GM23338 (cell line): ENCODE measurements around the gene SMIM45.

Experiments used
- ATAC-seq: fragments of 200-7000 bp; cut with Tn5 transposase; 3 replicates; pipeline ENCODE4 v1.9.1; 2020
- DNase-seq: peaks from one replicate; pipeline ENCODE4 v3.0.0-alpha.2; 2015; ENCODE audit warnings: low spot score
- H2AFZ ChIP-seq: fragments of 200-600 bp; sonication (generic); 2 replicates; pipeline ENCODE4 v1.8.0; 2016; ENCODE audit warnings: antibody characterized with exemption, mild to moderate bottlenecking, moderate library complexity
- H3F3A ChIP-seq: fragments of 200-600 bp; sonication (generic); replicated peaks from 2 replicates; pipeline ENCODE4 v1.8.0; 2017; ENCODE audit warnings: antibody characterized with exemption, mixed run types, low read depth
- H3K27ac ChIP-seq: fragments of 200-600 bp; sonication (generic); 2 replicates; pipeline ENCODE4 v1.6.1; 2016; ENCODE audit warnings: low read depth
- H3K27me3 ChIP-seq: fragments of 200-600 bp; sonication (generic); 2 replicates; pipeline ENCODE4 v1.8.0; 2016; ENCODE audit warnings: mild to moderate bottlenecking, mixed run types, moderate library complexity; ENCODE audit not compliant: insufficient read depth
- H3K36me3 ChIP-seq: fragments of 200-600 bp; sonication (generic); 2 replicates; pipeline ENCODE4 v1.8.0; 2016; ENCODE audit warnings: mild to moderate bottlenecking; ENCODE audit not compliant: insufficient read depth
- H3K4me1 ChIP-seq: fragments of 200-600 bp; sonication (generic); 2 replicates; pipeline ENCODE4 v1.8.0; 2016; ENCODE audit warnings: mild to moderate bottlenecking, moderate library complexity; ENCODE audit not compliant: insufficient read depth
- H3K4me2 ChIP-seq: fragments of 200-600 bp; sonication (generic); 2 replicates; pipeline ENCODE4 v1.7.1; 2017; ENCODE audit warnings: mixed run types
- H3K4me3 ChIP-seq: fragments of 200-600 bp; sonication (generic); 2 replicates; pipeline ENCODE4 v1.6.1; 2016; ENCODE audit warnings: mixed run types
- H3K79me2 ChIP-seq: fragments of 200-600 bp; sonication (generic); replicated peaks from 2 replicates; pipeline ENCODE4 v1.8.0; 2017; ENCODE audit warnings: mild to moderate bottlenecking; ENCODE audit not compliant: insufficient read depth
- H3K9me2 ChIP-seq: fragments of 200-600 bp; sonication (generic); 2 replicates; pipeline ENCODE4 v1.8.0; 2017; ENCODE audit not compliant: insufficient read depth
- H4K20me1 ChIP-seq: fragments of 200-600 bp; sonication (generic); replicated peaks from 2 replicates; pipeline ENCODE4 v1.8.0; 2017; ENCODE audit warnings: mild to moderate bottlenecking; ENCODE audit not compliant: insufficient read depth
- H3K27ac Mint-ChIP-seq: 2 replicates; pipeline ENCODE4 v1.8.0; 2020; ENCODE audit warnings: inconsistent platforms, mild to moderate bottlenecking, moderate library complexity, mixed read lengths
- H3K27me3 Mint-ChIP-seq: 3 replicates; pipeline ENCODE4 v1.8.0; 2022; ENCODE audit warnings: low read depth, mild to moderate bottlenecking, moderate library complexity, mixed read lengths, inconsistent platforms; ENCODE audit not compliant: insufficient read depth, poor library complexity
- H3K36me3 Mint-ChIP-seq: 3 replicates; pipeline ENCODE4 v1.8.0; 2021; ENCODE audit warnings: low read depth, mild to moderate bottlenecking, inconsistent platforms, moderate library complexity, mixed read lengths
- H3K4me1 Mint-ChIP-seq: 3 replicates; pipeline ENCODE4 v1.8.0; 2020; ENCODE audit warnings: mild to moderate bottlenecking, inconsistent platforms, mixed read lengths
- H3K4me3 Mint-ChIP-seq: 3 replicates; pipeline ENCODE4 v1.8.0; 2021; ENCODE audit warnings: moderate library complexity, mild to moderate bottlenecking, inconsistent platforms, mixed read lengths
- H3K9me3 Mint-ChIP-seq: 3 replicates; pipeline ENCODE4 v1.8.0; 2020; ENCODE audit warnings: moderate library complexity, mild to moderate bottlenecking, inconsistent platforms, mixed read lengths
- CREB1 ChIP-seq: fragments of 250-450 bp; sonication (Bioruptor Pico); IDR thresholded peaks from 2 replicates; pipeline ENCODE4 v1.5.0; 2020; ENCODE audit warnings: low read depth, mild to moderate bottlenecking, moderate library complexity
- EZH2 ChIP-seq: fragments of 200-600 bp; sonication (generic); IDR thresholded peaks from one replicate; pipeline ENCODE4 v1.8.0; 2017; ENCODE audit warnings: antibody characterized with exemption, mild to moderate bottlenecking, low read depth; ENCODE audit not compliant: unreplicated experiment
- EZH2phosphoT487 ChIP-seq: fragments of 200-600 bp; sonication (generic); IDR thresholded peaks from one replicate; pipeline ENCODE4 v1.8.1; 2018; ENCODE audit warnings: antibody characterized with exemption; ENCODE audit not compliant: unreplicated experiment
- JUNB ChIP-seq: IDR thresholded peaks from one replicate; pipeline ENCODE4 v1.6.1; 2016; ENCODE audit warnings: antibody characterized with exemption; ENCODE audit not compliant: unreplicated experiment
- NANOG ChIP-seq: IDR thresholded peaks from 2 replicates; pipeline ENCODE4 v1.6.1; 2016; ENCODE audit warnings: antibody characterized with exemption, borderline replicate concordance
- POLR2AphosphoS5 ChIP-seq: IDR thresholded peaks from 2 replicates; pipeline ENCODE4 v1.6.1; 2016; ENCODE audit warnings: antibody characterized with exemption, low read depth
- STAT1 ChIP-seq: IDR thresholded peaks from one replicate; pipeline ENCODE4 v1.6.1; 2016; ENCODE audit warnings: antibody characterized with exemption; ENCODE audit not compliant: unreplicated experiment
- ZNF114 ChIP-seq: fragments of 250-450 bp; sonication (Bioruptor Pico); IDR thresholded peaks from 2 replicates; pipeline ENCODE4 v1.5.0; 2020; ENCODE audit warnings: mild to moderate bottlenecking, moderate library complexity
- ZNF331 ChIP-seq: fragments of 250-450 bp; sonication (Bioruptor Pico); IDR thresholded peaks from 2 replicates; pipeline ENCODE4 v1.5.0; 2020; ENCODE audit warnings: low read depth, mild to moderate bottlenecking, moderate library complexity
- TF ChIP-seq, protein P1 (sequence below): IDR thresholded peaks from 2 replicates; pipeline ENCODE4 v1.6.1; 2016; ENCODE audit warnings: antibody characterized with exemption
- TF ChIP-seq, protein P2 (sequence below), 2 experiments: fragments of 200-600 bp in 1 of 2; sonication (generic) in 1 of 2; conservative IDR thresholded peaks; 2 replicates each; pipeline versions ENCODE4 v1.5.1 to v1.6.1; 2016 to 2017; ENCODE audit warnings: antibody characterized with exemption in 2 of 2, low read depth in 2 of 2, mild to moderate bottlenecking in 2 of 2, moderate library complexity in 1 of 2
- TF ChIP-seq, protein P3 (sequence below): fragments of 250-450 bp; sonication (Bioruptor Pico); IDR thresholded peaks from 2 replicates; pipeline ENCODE4 v1.5.0; 2020; ENCODE audit warnings: mild to moderate bottlenecking, moderate library complexity

SMIM45 gene

DNA sequence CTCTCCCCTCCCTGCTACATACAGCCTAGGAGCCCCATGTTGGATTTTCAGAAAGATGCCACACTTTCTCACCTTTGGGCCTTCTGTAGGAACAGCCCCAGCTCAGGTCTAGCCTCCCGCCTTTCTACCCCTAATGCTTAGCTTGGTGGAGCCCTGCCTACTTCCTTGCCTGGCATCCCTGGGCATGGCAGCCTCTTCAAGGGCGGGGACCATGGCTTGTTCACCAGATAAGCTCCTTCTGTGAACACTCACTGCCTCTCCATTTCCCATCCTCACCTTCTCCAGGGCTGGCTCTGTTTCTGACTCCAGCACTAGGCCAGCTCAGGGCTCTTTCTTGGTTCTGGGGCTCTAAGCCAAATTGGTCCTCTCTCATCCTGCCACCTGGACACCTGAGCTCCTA lies 18.7 kb downstream of the SMIM45 start:
- H2AFZ ChIP-seq, result no peak overlapping the region
- no peak for TF ChIP-seq STAT1
- TF ChIP-seq EZH2, result no peak
- TF ChIP-seq, protein P1, sequence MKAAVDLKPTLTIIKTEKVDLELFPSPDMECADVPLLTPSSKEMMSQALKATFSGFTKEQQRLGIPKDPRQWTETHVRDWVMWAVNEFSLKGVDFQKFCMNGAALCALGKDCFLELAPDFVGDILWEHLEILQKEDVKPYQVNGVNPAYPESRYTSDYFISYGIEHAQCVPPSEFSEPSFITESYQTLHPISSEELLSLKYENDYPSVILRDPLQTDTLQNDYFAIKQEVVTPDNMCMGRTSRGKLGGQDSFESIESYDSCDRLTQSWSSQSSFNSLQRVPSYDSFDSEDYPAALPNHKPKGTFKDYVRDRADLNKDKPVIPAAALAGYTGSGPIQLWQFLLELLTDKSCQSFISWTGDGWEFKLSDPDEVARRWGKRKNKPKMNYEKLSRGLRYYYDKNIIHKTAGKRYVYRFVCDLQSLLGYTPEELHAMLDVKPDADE, result no peak
- no peak for TF ChIP-seq NANOG
- TF ChIP-seq CREB1 (CRISPR knock-in tag), result no peak
- no peak for TF ChIP-seq ZNF114 (CRISPR knock-in tag)
- TF ChIP-seq JUNB, result no peak
- TF ChIP-seq EZH2phosphoT487, result no peak
- TF ChIP-seq, protein P2, sequence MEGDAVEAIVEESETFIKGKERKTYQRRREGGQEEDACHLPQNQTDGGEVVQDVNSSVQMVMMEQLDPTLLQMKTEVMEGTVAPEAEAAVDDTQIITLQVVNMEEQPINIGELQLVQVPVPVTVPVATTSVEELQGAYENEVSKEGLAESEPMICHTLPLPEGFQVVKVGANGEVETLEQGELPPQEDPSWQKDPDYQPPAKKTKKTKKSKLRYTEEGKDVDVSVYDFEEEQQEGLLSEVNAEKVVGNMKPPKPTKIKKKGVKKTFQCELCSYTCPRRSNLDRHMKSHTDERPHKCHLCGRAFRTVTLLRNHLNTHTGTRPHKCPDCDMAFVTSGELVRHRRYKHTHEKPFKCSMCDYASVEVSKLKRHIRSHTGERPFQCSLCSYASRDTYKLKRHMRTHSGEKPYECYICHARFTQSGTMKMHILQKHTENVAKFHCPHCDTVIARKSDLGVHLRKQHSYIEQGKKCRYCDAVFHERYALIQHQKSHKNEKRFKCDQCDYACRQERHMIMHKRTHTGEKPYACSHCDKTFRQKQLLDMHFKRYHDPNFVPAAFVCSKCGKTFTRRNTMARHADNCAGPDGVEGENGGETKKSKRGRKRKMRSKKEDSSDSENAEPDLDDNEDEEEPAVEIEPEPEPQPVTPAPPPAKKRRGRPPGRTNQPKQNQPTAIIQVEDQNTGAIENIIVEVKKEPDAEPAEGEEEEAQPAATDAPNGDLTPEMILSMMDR (conservative IDR thresholded peaks at IDR 0.05; ENCODE audit: low read depth in 2 of 2), result no peak
- no peak for TF ChIP-seq ZNF331 (CRISPR knock-in tag)
- TF ChIP-seq, protein P3, sequence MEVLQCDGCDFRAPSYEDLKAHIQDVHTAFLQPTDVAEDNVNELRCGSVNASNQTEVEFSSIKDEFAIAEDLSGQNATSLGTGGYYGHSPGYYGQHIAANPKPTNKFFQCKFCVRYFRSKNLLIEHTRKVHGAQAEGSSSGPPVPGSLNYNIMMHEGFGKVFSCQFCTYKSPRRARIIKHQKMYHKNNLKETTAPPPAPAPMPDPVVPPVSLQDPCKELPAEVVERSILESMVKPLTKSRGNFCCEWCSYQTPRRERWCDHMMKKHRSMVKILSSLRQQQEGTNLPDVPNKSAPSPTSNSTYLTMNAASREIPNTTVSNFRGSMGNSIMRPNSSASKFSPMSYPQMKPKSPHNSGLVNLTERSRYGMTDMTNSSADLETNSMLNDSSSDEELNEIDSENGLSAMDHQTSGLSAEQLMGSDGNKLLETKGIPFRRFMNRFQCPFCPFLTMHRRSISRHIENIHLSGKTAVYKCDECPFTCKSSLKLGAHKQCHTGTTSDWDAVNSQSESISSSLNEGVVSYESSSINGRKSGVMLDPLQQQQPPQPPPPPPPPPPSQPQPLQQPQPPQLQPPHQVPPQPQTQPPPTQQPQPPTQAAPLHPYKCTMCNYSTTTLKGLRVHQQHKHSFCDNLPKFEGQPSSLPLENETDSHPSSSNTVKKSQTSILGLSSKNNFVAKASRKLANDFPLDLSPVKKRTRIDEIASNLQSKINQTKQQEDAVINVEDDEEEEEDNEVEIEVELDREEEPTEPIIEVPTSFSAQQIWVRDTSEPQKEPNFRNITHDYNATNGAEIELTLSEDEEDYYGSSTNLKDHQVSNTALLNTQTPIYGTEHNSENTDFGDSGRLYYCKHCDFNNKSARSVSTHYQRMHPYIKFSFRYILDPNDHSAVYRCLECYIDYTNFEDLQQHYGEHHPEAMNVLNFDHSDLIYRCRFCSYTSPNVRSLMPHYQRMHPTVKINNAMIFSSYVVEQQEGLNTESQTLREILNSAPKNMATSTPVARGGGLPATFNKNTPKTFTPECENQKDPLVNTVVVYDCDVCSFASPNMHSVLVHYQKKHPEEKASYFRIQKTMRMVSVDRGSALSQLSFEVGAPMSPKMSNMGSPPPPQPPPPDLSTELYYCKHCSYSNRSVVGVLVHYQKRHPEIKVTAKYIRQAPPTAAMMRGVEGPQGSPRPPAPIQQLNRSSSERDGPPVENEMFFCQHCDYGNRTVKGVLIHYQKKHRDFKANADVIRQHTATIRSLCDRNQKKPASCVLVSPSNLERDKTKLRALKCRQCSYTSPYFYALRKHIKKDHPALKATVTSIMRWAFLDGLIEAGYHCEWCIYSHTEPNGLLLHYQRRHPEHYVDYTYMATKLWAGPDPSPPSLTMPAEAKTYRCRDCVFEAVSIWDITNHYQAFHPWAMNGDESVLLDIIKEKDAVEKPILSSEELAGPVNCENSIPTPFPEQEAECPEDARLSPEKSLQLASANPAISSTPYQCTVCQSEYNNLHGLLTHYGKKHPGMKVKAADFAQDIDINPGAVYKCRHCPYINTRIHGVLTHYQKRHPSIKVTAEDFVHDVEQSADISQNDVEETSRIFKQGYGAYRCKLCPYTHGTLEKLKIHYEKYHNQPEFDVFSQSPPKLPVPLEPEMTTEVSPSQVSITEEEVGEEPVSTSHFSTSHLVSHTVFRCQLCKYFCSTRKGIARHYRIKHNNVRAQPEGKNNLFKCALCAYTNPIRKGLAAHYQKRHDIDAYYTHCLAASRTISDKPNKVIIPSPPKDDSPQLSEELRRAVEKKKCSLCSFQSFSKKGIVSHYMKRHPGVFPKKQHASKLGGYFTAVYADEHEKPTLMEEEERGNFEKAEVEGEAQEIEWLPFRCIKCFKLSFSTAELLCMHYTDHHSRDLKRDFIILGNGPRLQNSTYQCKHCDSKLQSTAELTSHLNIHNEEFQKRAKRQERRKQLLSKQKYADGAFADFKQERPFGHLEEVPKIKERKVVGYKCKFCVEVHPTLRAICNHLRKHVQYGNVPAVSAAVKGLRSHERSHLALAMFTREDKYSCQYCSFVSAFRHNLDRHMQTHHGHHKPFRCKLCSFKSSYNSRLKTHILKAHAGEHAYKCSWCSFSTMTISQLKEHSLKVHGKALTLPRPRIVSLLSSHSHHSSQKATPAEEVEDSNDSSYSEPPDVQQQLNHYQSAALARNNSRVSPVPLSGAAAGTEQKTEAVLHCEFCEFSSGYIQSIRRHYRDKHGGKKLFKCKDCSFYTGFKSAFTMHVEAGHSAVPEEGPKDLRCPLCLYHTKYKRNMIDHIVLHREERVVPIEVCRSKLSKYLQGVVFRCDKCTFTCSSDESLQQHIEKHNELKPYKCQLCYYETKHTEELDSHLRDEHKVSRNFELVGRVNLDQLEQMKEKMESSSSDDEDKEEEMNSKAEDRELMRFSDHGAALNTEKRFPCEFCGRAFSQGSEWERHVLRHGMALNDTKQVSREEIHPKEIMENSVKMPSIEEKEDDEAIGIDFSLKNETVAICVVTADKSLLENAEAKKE (CRISPR knock-in tag), result no peak
- no peak for TF ChIP-seq POLR2AphosphoS5
- no peaks in the 10 kb centered on the region for H3K9me2 ChIP-seq
- no peak overlapping the region for H3K4me3 ChIP-seq
- H3K4me2 ChIP-seq, result no peak overlapping the region
- H3K9me3 Mint-ChIP-seq, result peaks cover 9% of the 10 kb centered on the region; the same call in 1 of the 3 replicates
- H3K36me3 ChIP-seq, result no peaks in the 10 kb centered on the region
- DNase-seq (no peak), ATAC-seq (no peak)
- no peak overlapping the region for H3K4me3 Mint-ChIP-seq
- H3K27ac ChIP-seq, result no peak overlapping the region
- peaks cover 27% of the 10 kb centered on the region for H3K27me3 Mint-ChIP-seq
- H3K27ac Mint-ChIP-seq, result no peak overlapping the region
- H3F3A ChIP-seq, result no peaks in the 10 kb centered on the region
- H3K79me2 ChIP-seq, result no peaks in the 10 kb centered on the region
- H3K4me1 ChIP-seq, result no peaks in the 10 kb centered on the region; the same call in 1 of the 2 replicates
- H3K27me3 ChIP-seq, result peaks cover 22% of the 10 kb centered on the region
- H4K20me1 ChIP-seq, result no peaks in the 10 kb centered on the region
- peaks cover 10% of the 10 kb centered on the region; the same call in 2 of the 3 replicates for H3K4me1 Mint-ChIP-seq
- no peaks in the 10 kb centered on the region for H3K36me3 Mint-ChIP-seq
